HepG2 (cell line): ENCODE results near the gene GPT2. TPM values are rescaled to one million over a fixed set of nuclear protein-coding genes. Genes with fewer than 3 reads are reported as not detected.

Experiments
- CHCHD3 ChIP-seq: sonication (generic); formaldehyde crosslinking; IDR thresholded peaks from 2 replicates; pipeline ENCODE4 v1.8.0; 2022; ENCODE audit warnings: mild to moderate bottlenecking, missing genetic modification reagents, moderate library complexity
- ELF3 ChIP-seq: IDR thresholded peaks from 2 replicates; pipeline ENCODE4 v1.6.1; 2016; ENCODE audit warnings: missing genetic modification reagents, missing compliant biosample characterization
- ETV5 ChIP-seq: IDR thresholded peaks from 2 replicates; pipeline ENCODE4 v1.6.1; 2018; ENCODE audit warnings: missing biosample characterization, missing genetic modification reagents, inconsistent platforms, borderline replicate concordance
- EZH2 ChIP-seq: conservative IDR thresholded peaks from 2 replicates; pipeline ENCODE4 v1.6.1; 2012; ENCODE audit warnings: mild to moderate bottlenecking, low read depth, low read length, moderate library complexity
- FOXM1 ChIP-seq: sonication (generic); formaldehyde crosslinking; IDR thresholded peaks from 2 replicates; pipeline ENCODE4 v1.5.0; 2020; ENCODE audit warnings: missing genetic modification reagents
- GLI4 ChIP-seq: sonication (generic); formaldehyde crosslinking; IDR thresholded peaks from 2 replicates; pipeline ENCODE4 v1.5.1; 2020; ENCODE audit warnings: missing genetic modification reagents, mild to moderate bottlenecking, moderate library complexity, borderline replicate concordance
- HBP1 ChIP-seq: IDR thresholded peaks from 2 replicates; pipeline ENCODE4 v1.6.1; 2016; ENCODE audit warnings: low read depth, control low read depth
- HOXA5 ChIP-seq: sonication (generic); formaldehyde crosslinking; IDR thresholded peaks from 2 replicates; pipeline ENCODE4 v1.4.0; 2020; ENCODE audit warnings: missing genetic modification reagents
- JDP2 ChIP-seq: sonication (generic); formaldehyde crosslinking; IDR thresholded peaks from 2 replicates; pipeline ENCODE4 v1.8.1; 2022; ENCODE audit warnings: missing genetic modification reagents, borderline replicate concordance
- KDM1A ChIP-seq: IDR thresholded peaks from 2 replicates; pipeline ENCODE4 v1.6.1; 2016; ENCODE audit warnings: missing compliant biosample characterization
- KLF16 ChIP-seq, 2 experiments: sonication (generic) in 1 of 2; formaldehyde crosslinking in 1 of 2; IDR thresholded peaks; 2 replicates each; pipeline versions ENCODE4 v1.6.1 to v1.8.0; 2016 to 2023; ENCODE audit warnings: missing genetic modification reagents in 2 of 2, missing compliant biosample characterization in 1 of 2
- MBD4 ChIP-seq: IDR thresholded peaks from 2 replicates; pipeline ENCODE4 v1.6.1; 2012; ENCODE audit warnings: low read length, inconsistent platforms, borderline replicate concordance
- MYNN ChIP-seq: sonication (generic); formaldehyde crosslinking; IDR thresholded peaks from 2 replicates; pipeline ENCODE4 v1.4.0; 2020; ENCODE audit warnings: mild to moderate bottlenecking, low read depth, missing genetic modification reagents
- NCOR1 ChIP-seq: fragments of 200-600 bp; sonication (generic); IDR thresholded peaks from 2 replicates; pipeline ENCODE4 v1.7.0; 2017; ENCODE audit warnings: antibody characterized with exemption, low read length, borderline replicate concordance
- PHF21A ChIP-seq: sonication (generic); formaldehyde crosslinking; IDR thresholded peaks from 2 replicates; pipeline ENCODE4 v1.5.0; 2020; ENCODE audit warnings: mild to moderate bottlenecking, missing genetic modification reagents
- RAD21 ChIP-seq: fragments of 450-650 bp; formaldehyde crosslinking; IDR thresholded peaks from 2 replicates; pipeline ENCODE4 v1.5.0; 2020; ENCODE audit warnings: mild to moderate bottlenecking
- RFXANK ChIP-seq: IDR thresholded peaks from 2 replicates; pipeline ENCODE4 v1.6.1; 2016
- SCMH1 ChIP-seq: sonication (generic); formaldehyde crosslinking; IDR thresholded peaks from 2 replicates; pipeline ENCODE4 v1.9.0; 2021; ENCODE audit warnings: missing genetic modification reagents, mild to moderate bottlenecking, borderline replicate concordance
- STAG1 ChIP-seq: sonication (generic); formaldehyde crosslinking; IDR thresholded peaks from 2 replicates; pipeline ENCODE4 v1.4.0; 2020; ENCODE audit warnings: missing genetic modification reagents
- ZBTB7B ChIP-seq: sonication (generic); formaldehyde crosslinking; IDR thresholded peaks from 2 replicates; pipeline ENCODE4 v1.4.0; 2020; ENCODE audit warnings: missing genetic modification reagents
- ZNF12 ChIP-seq: sonication (generic); formaldehyde crosslinking; IDR thresholded peaks from 2 replicates; pipeline ENCODE4 v1.5.0; 2020; ENCODE audit warnings: missing genetic modification reagents
- ZNF543 ChIP-seq: sonication (generic); formaldehyde crosslinking; IDR thresholded peaks from 2 replicates; pipeline ENCODE4 v1.4.0; 2020; ENCODE audit warnings: mild to moderate bottlenecking, missing genetic modification reagents
- ZNF564 ChIP-seq: sonication (generic); formaldehyde crosslinking; IDR thresholded peaks from 2 replicates; pipeline ENCODE4 v1.8.1; 2023; ENCODE audit warnings: mild to moderate bottlenecking, missing genetic modification reagents
- ZSCAN12 ChIP-seq: sonication (generic); formaldehyde crosslinking; IDR thresholded peaks from 2 replicates; pipeline ENCODE4 v1.9.0; 2021; ENCODE audit warnings: mild to moderate bottlenecking, missing genetic modification reagents
- polyA plus RNA-seq, 8 experiments: library from polyadenylated mRNA; depleted of rRNA in 3 of 8; stranded (reverse) in 7 of 8; unstranded in 1 of 8; fragments of >200 nt; fragmentation: Illumina TruSeq in 4 of 8; extraction: Trizol in 4 of 8; gene quantifications; 2 replicates each; pipeline versions ENCODE4 v1.2.1 to v1.2.3, GENCODE V29; 2011 to 2016; ENCODE audit warnings: low read depth in 4 of 8, missing spikeins in 1 of 8, mixed read lengths in 1 of 8; ENCODE audit not compliant: insufficient read depth in 1 of 8
- total RNA-seq, 5 experiments: library from RNA; depleted of rRNA; stranded (reverse); fragments of >200 nt; fragmentation: Illumina TruSeq; extraction: Trizol; gene quantifications; 2 replicates each; pipeline ENCODE4 v1.2.3, GENCODE V29; 2016; ENCODE audit warnings: low read depth in 1 of 5
- TF ChIP-seq, protein P1 (sequence below): IDR thresholded peaks from 2 replicates; pipeline ENCODE4 v1.6.1; 2016; ENCODE audit warnings: mild to moderate bottlenecking
- TF ChIP-seq, protein P2 (sequence below), 2 experiments: IDR thresholded peaks; 2 replicates each; pipeline ENCODE4 v1.6.1; 2011 to 2012; ENCODE audit warnings: low read length in 2 of 2, borderline replicate concordance in 1 of 2, low read depth in 1 of 2, mild to moderate bottlenecking in 1 of 2, moderate library complexity in 1 of 2

The GPT2 gene
- total and polyA plus RNA-seq, 2 of the 13 experiments (the other 11 are each of a cell fraction or from before 2014, with no cell fraction given) = 138 to 267 TPM

- TF ChIP-seq, protein P1, sequence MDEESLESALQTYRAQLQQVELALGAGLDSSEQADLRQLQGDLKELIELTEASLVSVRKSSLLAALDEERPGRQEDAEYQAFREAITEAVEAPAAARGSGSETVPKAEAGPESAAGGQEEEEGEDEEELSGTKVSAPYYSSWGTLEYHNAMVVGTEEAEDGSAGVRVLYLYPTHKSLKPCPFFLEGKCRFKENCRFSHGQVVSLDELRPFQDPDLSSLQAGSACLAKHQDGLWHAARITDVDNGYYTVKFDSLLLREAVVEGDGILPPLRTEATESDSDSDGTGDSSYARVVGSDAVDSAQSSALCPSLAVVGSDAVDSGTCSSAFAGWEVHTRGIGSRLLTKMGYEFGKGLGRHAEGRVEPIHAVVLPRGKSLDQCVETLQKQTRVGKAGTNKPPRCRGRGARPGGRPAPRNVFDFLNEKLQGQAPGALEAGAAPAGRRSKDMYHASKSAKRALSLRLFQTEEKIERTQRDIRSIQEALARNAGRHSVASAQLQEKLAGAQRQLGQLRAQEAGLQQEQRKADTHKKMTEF (CRISPR knock-in tag) = peak; percentile 33
- no peak for TF ChIP-seq JDP2 (CRISPR knock-in tag)
- TF ChIP-seq KLF16 (CRISPR knock-in tag; IDR thresholded peaks at IDR 0.05) = peak in 1 of 2 experiments; percentile 31; a peak in 1 of 4 replicates
- no peak for TF ChIP-seq CHCHD3 (CRISPR knock-in tag)
- no peak for TF ChIP-seq ZSCAN12 (CRISPR knock-in tag)
- TF ChIP-seq HBP1 = no peak
- no peak for TF ChIP-seq ETV5
- TF ChIP-seq MYNN (CRISPR knock-in tag) = no peak
- TF ChIP-seq ZNF564 (CRISPR knock-in tag) = 0 out of 2 replicates have a peak, but pooled peaks have one; percentile 42
- no peak for TF ChIP-seq EZH2
- TF ChIP-seq ZNF543 (CRISPR knock-in tag) = 0 out of 2 replicates have a peak, but pooled peaks have one; percentile 36
- no peak for TF ChIP-seq HOXA5 (CRISPR knock-in tag)
- no peak for TF ChIP-seq SCMH1 (CRISPR knock-in tag)
- no peak for TF ChIP-seq FOXM1 (CRISPR knock-in tag)
- 0 out of 2 replicates have a peak, but pooled peaks have one; percentile 0 for TF ChIP-seq NCOR1
- no peak for TF ChIP-seq GLI4 (CRISPR knock-in tag)
- peak; percentile 92 for TF ChIP-seq STAG1 (CRISPR knock-in tag)
- TF ChIP-seq ZBTB7B (CRISPR knock-in tag) = 0 out of 2 replicates have a peak, but pooled peaks have one; percentile 19
- 0 out of 2 replicates have a peak, but pooled peaks have one; percentile 18 for TF ChIP-seq KDM1A (CRISPR knock-in tag)
- TF ChIP-seq MBD4 = peak; percentile 15; the same call in 1 of the 2 replicates
- no peak for TF ChIP-seq RFXANK
- TF ChIP-seq ELF3 (CRISPR knock-in tag) = peak; percentile 73; the same call in 1 of the 2 replicates
- no peak for TF ChIP-seq ZNF12 (CRISPR knock-in tag)
- peak; percentile 45; the same call in 1 of the 2 replicates for TF ChIP-seq PHF21A (CRISPR knock-in tag)
- TF ChIP-seq RAD21 (CRISPR knock-in tag) = peak; percentile 91
- TF ChIP-seq, protein P2, sequence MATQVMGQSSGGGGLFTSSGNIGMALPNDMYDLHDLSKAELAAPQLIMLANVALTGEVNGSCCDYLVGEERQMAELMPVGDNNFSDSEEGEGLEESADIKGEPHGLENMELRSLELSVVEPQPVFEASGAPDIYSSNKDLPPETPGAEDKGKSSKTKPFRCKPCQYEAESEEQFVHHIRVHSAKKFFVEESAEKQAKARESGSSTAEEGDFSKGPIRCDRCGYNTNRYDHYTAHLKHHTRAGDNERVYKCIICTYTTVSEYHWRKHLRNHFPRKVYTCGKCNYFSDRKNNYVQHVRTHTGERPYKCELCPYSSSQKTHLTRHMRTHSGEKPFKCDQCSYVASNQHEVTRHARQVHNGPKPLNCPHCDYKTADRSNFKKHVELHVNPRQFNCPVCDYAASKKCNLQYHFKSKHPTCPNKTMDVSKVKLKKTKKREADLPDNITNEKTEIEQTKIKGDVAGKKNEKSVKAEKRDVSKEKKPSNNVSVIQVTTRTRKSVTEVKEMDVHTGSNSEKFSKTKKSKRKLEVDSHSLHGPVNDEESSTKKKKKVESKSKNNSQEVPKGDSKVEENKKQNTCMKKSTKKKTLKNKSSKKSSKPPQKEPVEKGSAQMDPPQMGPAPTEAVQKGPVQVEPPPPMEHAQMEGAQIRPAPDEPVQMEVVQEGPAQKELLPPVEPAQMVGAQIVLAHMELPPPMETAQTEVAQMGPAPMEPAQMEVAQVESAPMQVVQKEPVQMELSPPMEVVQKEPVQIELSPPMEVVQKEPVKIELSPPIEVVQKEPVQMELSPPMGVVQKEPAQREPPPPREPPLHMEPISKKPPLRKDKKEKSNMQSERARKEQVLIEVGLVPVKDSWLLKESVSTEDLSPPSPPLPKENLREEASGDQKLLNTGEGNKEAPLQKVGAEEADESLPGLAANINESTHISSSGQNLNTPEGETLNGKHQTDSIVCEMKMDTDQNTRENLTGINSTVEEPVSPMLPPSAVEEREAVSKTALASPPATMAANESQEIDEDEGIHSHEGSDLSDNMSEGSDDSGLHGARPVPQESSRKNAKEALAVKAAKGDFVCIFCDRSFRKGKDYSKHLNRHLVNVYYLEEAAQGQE (IDR thresholded peaks at IDR 0.05; ENCODE audit: borderline replicate concordance in 1 of 2, low read depth in 1 of 2, low read length in 2 of 2) = no peak
Measured at GRCh38 chr16:46947900-46948547, 63.9 kb downstream of the GPT2 start (continued).
